T-cell (primary cell): ENCODE data around the gene SYCE3. TPM values are rescaled to one million over a fixed set of nuclear protein-coding genes. Genes with fewer than 3 reads are reported as not detected.

Experiments
- ATAC-seq, 4 experiments: fragments of 200-7000 bp in 3 of 4; fragments of 150-1000 bp in 1 of 4; cut with Tn5 transposase; replicated peaks in 1 of 4; 1 replicate in 3 of 4; 2 replicates in 1 of 4; pipeline ENCODE4 v1.10.0; 2021; ENCODE audit warnings: moderate library complexity in 3 of 4, mild to moderate bottlenecking in 2 of 4, moderate number of reproducible peaks in 1 of 4
- CTCF ChIA-PET, 2 donors: fragments of 300-600 bp; sonication (Branson Sonifier 250); formaldehyde crosslinking; loops; one replicate each; lab custom pipeline; 2022; ENCODE audit warnings: antibody characterized with exemption in 2 of 2; lab: Charles Lee
- POLR2A ChIA-PET, 2 donors: fragments of 300-600 bp; sonication (Branson Sonifier 250); formaldehyde crosslinking; loops; one replicate each; lab custom pipeline; 2022; ENCODE audit warnings: antibody characterized with exemption in 2 of 2; lab: Charles Lee
- DNase-seq, 35 experiments: peaks; one replicate each; pipeline versions ENCODE4 v3.0.0 to v3.0.0-alpha.2; 2013 to 2023
- H3K27ac ChIP-seq: one replicate; pipeline ENCODE4 v1.5.1; 2013; ENCODE audit warnings: low read length
- H3K27me3 ChIP-seq, 2 experiments: replicated peaks in 1 of 2; 1 replicate in 1 of 2; 2 replicates in 1 of 2; pipeline versions ENCODE4 v1.6.1 to v1.7.0; 2013; ENCODE audit warnings: low read length in 1 of 2, mixed read lengths in 1 of 2; ENCODE audit not compliant: control insufficient read depth in 2 of 2, insufficient read depth in 2 of 2; ENCODE audit errors: extremely low read depth in 1 of 2
- H3K36me3 ChIP-seq, 2 donors: 1 replicate in 1 of 2; 2 replicates in 1 of 2; pipeline versions ENCODE4 v1.6.1 to v1.7.0; 2013; ENCODE audit warnings: low read length in 1 of 2; ENCODE audit not compliant: control insufficient read depth in 2 of 2, insufficient read depth in 1 of 2; ENCODE audit errors: extremely low read depth in 1 of 2
- H3K4me1 ChIP-seq, 2 experiments: 1 replicate in 1 of 2; 2 replicates in 1 of 2; pipeline versions ENCODE4 v1.6.1 to v1.7.0; 2013; ENCODE audit warnings: low read length in 2 of 2, mixed read lengths in 1 of 2; ENCODE audit not compliant: insufficient read depth in 2 of 2, control insufficient read depth in 1 of 2; ENCODE audit errors: extremely low read depth in 1 of 2
- H3K4me3 ChIP-seq, 2 donors: 1 replicate in 1 of 2; 2 replicates in 1 of 2; pipeline versions ENCODE4 v1.5.1 to v1.7.0; 2013; ENCODE audit warnings: mild to moderate bottlenecking in 2 of 2, low read length in 1 of 2, moderate library complexity in 1 of 2; ENCODE audit not compliant: control insufficient read depth in 1 of 2; ENCODE audit errors: extremely low read depth in 1 of 2
- H3K9me3 ChIP-seq: 2 replicates; pipeline ENCODE4 v1.7.0; 2013
- H3K27ac Mint-ChIP-seq, 2 donors: one replicate each; pipeline ENCODE4 v1.8.0; 2020 to 2021; ENCODE audit warnings: mild to moderate bottlenecking in 2 of 2, mixed read lengths in 2 of 2
- H3K27me3 Mint-ChIP-seq, 2 donors: one replicate each; pipeline ENCODE4 v1.8.0; 2021 to 2022; ENCODE audit warnings: mixed read lengths in 2 of 2
- H3K36me3 Mint-ChIP-seq: one replicate; pipeline ENCODE4 v1.8.0; 2021; ENCODE audit warnings: mixed read lengths
- H3K4me1 Mint-ChIP-seq, 3 donors: one replicate each; pipeline ENCODE4 v1.8.0; 2020 to 2022; ENCODE audit warnings: mixed read lengths in 3 of 3, mild to moderate bottlenecking in 1 of 3
- H3K4me3 Mint-ChIP-seq, 3 donors: one replicate each; pipeline ENCODE4 v1.8.0; 2020 to 2022; ENCODE audit warnings: mild to moderate bottlenecking in 3 of 3, mixed read lengths in 3 of 3, moderate library complexity in 3 of 3
- H3K9me3 Mint-ChIP-seq, 3 donors: one replicate each; pipeline ENCODE4 v1.8.0; 2020 to 2022; ENCODE audit warnings: mixed read lengths in 3 of 3
- WGBS: methylation state at CpG from one replicate; pipeline ENCODE4 v1.1.5; 2013; ENCODE audit warnings: missing lambda C conversion rate; ENCODE audit not compliant: insufficient coverage; 5-methylcytosine and 5-hydroxymethylcytosine counted together
- total RNA-seq, 35 experiments: library from RNA in 6 of 35; stranded (reverse) in 6 of 35; fragments of 120-200 nt in 1 of 35; gene quantifications; one replicate each; pipeline versions ENCODE4 v1.2.1 to v1.2.4 and lab custom pipeline; 2013 to 2026

SYCE3 gene
- total RNA-seq, 5 donors from 2014 or later (not counting 1 experiment from before 2014, with no cell fraction given): not detected

DNA sequence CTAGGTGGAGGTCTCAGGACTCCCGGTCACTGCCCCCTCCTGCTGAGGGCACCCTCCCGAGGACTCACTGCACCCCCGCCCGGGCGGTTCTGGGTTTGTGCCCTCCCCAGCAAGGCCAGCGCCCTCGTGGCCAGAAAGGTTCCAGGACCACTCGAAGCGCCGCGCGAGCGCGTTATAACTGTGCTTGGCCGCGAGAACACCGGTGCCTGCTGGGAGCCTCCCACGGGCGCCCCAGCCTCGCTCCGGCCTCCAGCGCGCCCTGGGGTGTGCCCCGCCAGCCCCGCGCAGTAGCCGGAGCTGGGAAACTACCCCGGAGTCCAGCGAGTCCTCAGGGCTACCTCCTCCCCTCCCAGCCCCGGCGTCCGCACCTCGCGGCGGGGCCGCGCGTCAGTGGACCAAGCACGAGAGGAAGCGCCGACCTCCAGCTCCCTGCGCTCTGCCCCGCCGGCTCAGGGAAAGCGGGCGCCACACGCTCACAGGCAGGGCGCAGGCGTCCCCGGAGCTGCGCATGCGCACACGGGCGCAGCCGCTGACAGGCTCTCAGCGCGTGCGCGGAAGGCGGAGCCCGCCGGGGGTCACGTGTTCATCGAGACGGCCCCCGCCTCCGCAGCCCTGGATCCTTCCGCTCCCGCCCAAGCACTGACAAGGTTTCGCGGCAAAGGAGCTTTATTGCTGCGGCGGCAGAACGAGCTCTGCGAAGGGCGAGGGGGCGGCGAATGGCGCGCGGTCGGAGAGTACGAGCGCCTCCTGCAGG, 37.4 kb downstream of the SYCE3 start, which contains the start of gene SCO2:
TSS of gene SCO2 (minus strand) at position 495 of the 754 bp plus-strand sequence. CDS start 1,187 bp downstream, outside the sequence.
- H3K36me3 ChIP-seq: peaks cover 19 to 33% of the 10 kb centered on the region in 2 donors
- H3K4me1 Mint-ChIP-seq: peaks cover 28 to 33% (median 29%) of the 10 kb centered on the region in 3 donors

DNA sequence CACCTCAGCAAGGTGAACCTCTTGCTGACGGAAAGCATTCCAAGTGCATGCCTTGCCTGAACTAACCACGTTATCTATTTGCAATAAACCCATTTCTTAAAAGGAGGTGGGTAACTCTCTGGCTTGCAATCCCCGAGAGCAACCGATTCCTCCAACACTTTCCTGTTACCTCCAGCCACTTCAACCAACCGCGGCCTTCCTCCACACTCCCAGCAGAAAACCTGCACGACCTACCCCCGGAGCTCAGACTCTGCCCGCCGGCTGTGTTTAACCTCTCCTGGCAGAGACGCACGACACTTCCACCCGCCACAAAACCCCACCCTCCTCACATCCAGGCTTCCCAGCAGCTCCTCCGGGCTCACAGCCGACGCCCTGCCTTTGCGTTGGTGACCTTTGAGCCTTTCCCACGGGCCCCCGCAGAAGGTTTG, 38.0 kb downstream of the SYCE3 start:
- Histone ChIP-seq H3K4me1 (peaks cover 6 to 46% of the 10 kb centered on the region in 2 experiments), H3K36me3 (peaks cover 20 to 33% of the 10 kb centered on the region in 2 donors), H3K4me3 (peak overlapping the region; percentile 62 to 65), H3K27ac (peak overlapping the region; percentile 43), H3K27me3 (no peaks in the 10 kb centered on the region), H3K9me3 (no peaks in the 10 kb centered on the region)
- peaks cover 28 to 33% (median 29%) of the 10 kb centered on the region in 3 donors for H3K4me1 Mint-ChIP-seq
- peaks cover 3% of the 10 kb centered on the region for H3K36me3 Mint-ChIP-seq
- DNase-seq (no peak), ATAC-seq (no peak)
- POLR2A ChIA-PET: interaction anchor here (1.3 to 1.8 kb wide), 4 partner anchors 15 to 55 kb away, joined by 4 to 21 read pairs (median 15); partner anchors contain the start of genes LMF2 (in 2 of the 2) and NCAPH2 (in 2 of the 2)
- H3K27me3 Mint-ChIP-seq: no peaks in the 10 kb centered on the region
- H3K4me3 Mint-ChIP-seq: peak overlapping the region; percentile 83 to 87 (median 84)
- WGBS: 6% methylated on average over 15 of the region's 19 CpGs
- CTCF ChIA-PET: interaction anchor here in 1 of 2 donors (0.6 to 2.4 kb wide), 6 partner anchors 9 to 122 kb away, joined by 4 to 70 read pairs (median 25); partner anchors contain the start of genes LMF2, NCAPH2 and SYCE3
- peak overlapping the region; percentile 74 to 89 for H3K27ac Mint-ChIP-seq
- no peaks in the 10 kb centered on the region for H3K9me3 Mint-ChIP-seq

More for the DNA sequence above, 37.4 kb downstream of the SYCE3 start, which contains the start of gene SCO2:
- Mint-ChIP-seq H3K9me3 (no peaks in the 10 kb centered on the region), H3K27ac (peak within 1 kb of the TSS; percentile 78 to 89), H3K27me3 (no peaks in the 10 kb centered on the region), H3K4me3 (peak within 1 kb of the TSS; percentile 83 to 87 (median 84)), H3K36me3 (peaks cover 3% of the 10 kb centered on the region)
- peak within 1 kb of the TSS; percentile 93 for H3K27ac ChIP-seq
- peak within 1 kb of the TSS; percentile 62 to 66 for H3K4me3 ChIP-seq
- WGBS: under 1% methylated on average over 74 of the region's 84 CpGs
- ChIA-PET CTCF (interaction anchor here (0.6 to 2.4 kb wide), 29 partner anchors 9 to 563 kb away, joined by 3 to 70 read pairs (median 5); partner anchors contain the start of genes CHKB (in 1 of the 2), HDAC10 (in 1 of the 2), KLHDC7B (in 1 of the 2) and LMF2 (in 1 of the 2)), POLR2A (interaction anchor here (0.6 to 1.8 kb wide), 8 partner anchors 14 to 93 kb away, joined by 3 to 21 read pairs (median 7); partner anchors contain the start of genes LMF2 (in 2 of the 2), NCAPH2 (in 2 of the 2) and SYCE3 (in 1 of the 2))
- peaks cover 6 to 49% of the 10 kb centered on the region in 2 experiments for H3K4me1 ChIP-seq
- ATAC-seq: peak; percentile 70 to 74 (median 74)
- peaks cover 0 to 2% of the 10 kb centered on the region in 2 experiments for H3K27me3 ChIP-seq
- DNase-seq: peak; percentile 93 to 99 (median 96)
- no peaks in the 10 kb centered on the region for H3K9me3 ChIP-seq

DNA sequence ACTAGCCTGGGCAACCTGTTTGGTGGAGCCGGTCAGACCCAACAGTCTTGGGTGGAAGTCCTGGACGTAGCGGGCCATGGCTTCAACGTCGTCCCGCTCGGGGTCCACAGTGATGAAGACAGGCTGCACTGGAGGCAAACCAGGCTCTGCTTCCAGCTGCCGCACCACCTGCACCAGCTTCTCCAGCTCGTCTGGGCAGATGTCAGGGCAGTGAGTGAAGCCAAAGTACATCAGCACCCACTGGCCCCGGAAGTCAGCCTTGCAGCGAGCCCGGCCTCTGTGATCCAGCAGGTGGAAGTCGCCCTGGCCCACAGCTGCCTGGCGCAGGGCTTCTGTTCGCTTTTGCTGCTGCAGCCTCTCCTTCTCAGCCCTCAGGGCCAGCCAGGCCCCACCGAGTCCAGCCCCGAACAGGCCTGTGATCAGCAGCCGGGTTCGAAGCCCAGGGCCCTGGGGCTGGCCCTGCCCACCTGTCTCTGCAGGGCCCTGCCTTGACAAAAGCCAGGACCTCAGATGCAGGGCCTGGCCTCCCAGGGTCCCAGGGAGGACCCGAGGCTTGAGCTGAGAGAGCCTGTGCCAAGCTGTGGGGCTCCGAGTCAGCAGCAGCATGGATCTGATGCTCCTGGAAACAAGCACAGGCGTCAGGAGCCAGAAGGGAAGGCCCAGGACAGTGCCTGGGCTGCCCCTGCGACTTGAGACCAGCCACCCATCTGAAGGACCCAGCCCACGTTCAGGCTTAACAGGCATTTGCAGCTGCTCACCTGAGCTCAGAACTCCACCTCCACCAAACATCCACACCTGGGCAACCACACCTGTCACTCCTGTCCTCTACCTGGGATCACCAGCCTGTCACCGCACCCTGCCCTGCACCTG, 38.7 kb downstream of the SYCE3 start:
- H3K4me3 Mint-ChIP-seq: peak overlapping the region; percentile 83 to 87 (median 84)

DNA sequence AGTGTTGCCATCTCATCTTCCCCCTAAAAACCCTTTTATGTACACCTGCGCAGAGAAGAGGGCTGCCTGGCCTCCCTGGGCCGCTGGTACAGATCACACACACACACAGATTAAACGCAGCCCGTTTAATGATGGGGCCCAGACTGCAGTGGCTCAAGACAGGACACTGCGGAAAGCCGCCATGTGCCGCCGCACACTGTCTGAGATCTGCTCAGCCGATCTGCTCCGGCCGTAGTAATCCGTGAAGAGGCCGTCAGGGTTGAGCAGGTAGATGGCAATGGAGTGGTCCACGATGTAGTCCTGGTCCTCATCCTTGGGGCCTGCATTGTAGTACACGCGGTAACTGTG, 39.3 kb downstream of the SYCE3 start:
- Mint-ChIP-seq H3K27ac (no peak overlapping the region), H3K9me3 (no peaks in the 10 kb centered on the region), H3K36me3 (peaks cover 3% of the 10 kb centered on the region), H3K4me3 (peak overlapping the region in 2 of 3 donors; percentile 8 to 37), H3K4me1 (peaks cover 23 to 26% (median 26%) of the 10 kb centered on the region in 3 donors), H3K27me3 (no peaks in the 10 kb centered on the region)
- Histone ChIP-seq H3K27ac (no peak overlapping the region), H3K4me1 (peaks cover 6 to 34% of the 10 kb centered on the region in 2 experiments), H3K4me3 (no peak overlapping the region), H3K9me3 (no peaks in the 10 kb centered on the region), H3K27me3 (no peaks in the 10 kb centered on the region), H3K36me3 (peaks cover 31 to 45% of the 10 kb centered on the region in 2 donors)
- DNase-seq (no peak), ATAC-seq (no peak)
- ChIA-PET POLR2A (no interaction called here), CTCF (no interaction called here)
- WGBS: 96% methylated on average over 16 of the region's 16 CpGs

More for the DNA sequence above, 38.7 kb downstream of the SYCE3 start:
- peak overlapping the region; percentile 62 to 65 for H3K4me3 ChIP-seq
- ChIA-PET CTCF (interaction anchor here in 1 of 2 donors (2.3 to 2.4 kb wide), 2 partner anchors 15 to 16 kb away, joined by 62 to 70 read pairs; partner anchors contain the start of genes LMF2 and NCAPH2), POLR2A (no interaction called here)
- peaks cover 25 to 39% of the 10 kb centered on the region in 2 donors for H3K36me3 ChIP-seq
- 91% methylated on average over 23 of the region's 25 CpGs for WGBS
- H3K9me3 ChIP-seq: no peaks in the 10 kb centered on the region
- ATAC-seq: no peak
- no peak for DNase-seq
- Mint-ChIP-seq H3K27ac (peak overlapping the region; percentile 74 to 89), H3K27me3 (no peaks in the 10 kb centered on the region), H3K4me1 (peaks cover 28 to 32% (median 29%) of the 10 kb centered on the region in 3 donors), H3K9me3 (no peaks in the 10 kb centered on the region), H3K36me3 (peaks cover 3% of the 10 kb centered on the region)
- H3K27me3 ChIP-seq: no peaks in the 10 kb centered on the region
- H3K27ac ChIP-seq: no peak overlapping the region
- H3K4me1 ChIP-seq: peaks cover 6 to 40% of the 10 kb centered on the region in 2 experiments

DNA sequence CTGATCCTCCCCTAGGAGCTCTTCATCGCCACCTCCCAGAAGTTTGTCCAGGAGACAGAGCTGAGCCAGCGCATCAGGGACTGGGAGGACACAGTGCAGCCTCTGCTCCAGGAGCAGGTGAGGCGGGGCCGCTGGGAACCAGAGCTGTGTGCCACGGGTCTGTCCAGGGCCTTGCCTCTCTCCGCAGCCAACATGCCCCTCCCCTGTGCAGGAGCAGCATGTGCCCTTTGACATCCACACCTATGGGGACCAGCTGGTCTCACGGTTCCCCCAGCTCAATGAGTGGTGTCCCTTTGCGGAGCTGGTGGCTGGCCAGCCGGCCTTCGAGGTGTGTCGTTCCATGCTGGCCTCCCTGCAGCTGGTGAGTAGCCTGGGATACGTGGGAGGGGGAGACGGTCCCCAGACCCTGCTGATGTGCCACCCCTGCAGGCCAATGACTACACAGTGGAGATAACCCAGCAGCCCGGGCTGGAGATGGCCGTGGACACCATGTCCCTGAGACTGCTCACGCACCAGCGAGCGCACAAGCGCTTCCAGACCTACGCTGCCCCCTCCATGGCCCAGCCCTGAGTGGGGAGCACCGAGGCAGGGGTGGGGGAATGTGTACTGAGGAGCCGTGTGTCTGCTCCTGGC, 39.8 kb downstream of the SYCE3 start:
- H3K4me3 Mint-ChIP-seq: peak overlapping the region in 1 of 3 donors; percentile 37
- no peaks in the 10 kb centered on the region for H3K27me3 ChIP-seq
- peaks cover 3% of the 10 kb centered on the region for H3K36me3 Mint-ChIP-seq
- ChIA-PET POLR2A (interaction anchor here in 1 of 2 donors (0.8 kb wide), 1 partner anchor 16 kb away, joined by 3 read pairs; no protein-coding TSS in a partner anchor), CTCF (interaction anchor here in 1 of 2 donors (1.0 kb wide), 1 partner anchor 53 kb away, joined by 3 read pairs; no protein-coding TSS in a partner anchor)
- no peaks in the 10 kb centered on the region for H3K9me3 Mint-ChIP-seq
- H3K9me3 ChIP-seq: no peaks in the 10 kb centered on the region
- H3K4me1 ChIP-seq: peaks cover 6 to 29% of the 10 kb centered on the region in 2 experiments
- H3K27me3 Mint-ChIP-seq: no peaks in the 10 kb centered on the region
- 92% methylated on average over 13 of the region's 22 CpGs for WGBS
- DNase-seq (no peak), ATAC-seq (no peak)
- H3K27ac Mint-ChIP-seq: peak overlapping the region in 1 of 2 donors; percentile 36
- peaks cover 36 to 50% of the 10 kb centered on the region in 2 donors for H3K36me3 ChIP-seq
- H3K4me1 Mint-ChIP-seq: peaks cover 18 to 22% (median 21%) of the 10 kb centered on the region in 3 donors
- no peak overlapping the region for H3K27ac ChIP-seq
- no peak overlapping the region for H3K4me3 ChIP-seq
